RWPE1 (cell line): ENCODE data around the gene TM4SF18.
A peak's percentile ranks its signal among the peaks of the same experiment; 100 is the strongest.

Experiments
- CTCF ChIA-PET: fragments of 350-600 bp; sonication (Branson Sonifier 250); formaldehyde crosslinking; extraction: SDS; loops from one replicate; lab custom pipeline; 2021; lab: Yijun Ruan, JAX
- POLR2A ChIA-PET: fragments of 400-600 bp; formaldehyde crosslinking; extraction: SDS; loops from one replicate; lab custom pipeline; 2020; ENCODE audit warnings: antibody characterized with exemption; ENCODE audit not compliant: low non-redundant PET; lab: Yijun Ruan, JAX
- DNase-seq: peaks from one replicate; pipeline ENCODE4 v3.0.0; 2012; ENCODE audit warnings: low spot score
- H3K27ac ChIP-seq: fragments of 450-650 bp; 2 replicates; pipeline ENCODE4 v1.5.1; 2017
- CTCF ChIP-seq: fragments of 450-650 bp; conservative IDR thresholded peaks from 2 replicates; pipeline ENCODE4 v1.5.1; 2017; ENCODE audit warnings: low read depth, mild to moderate bottlenecking

The TM4SF18 gene

GRCh38 chr3:149373235-149374125 lies 40.0 kb upstream of the TM4SF18 start:
- no peak overlapping the region for H3K27ac ChIP-seq
- POLR2A ChIA-PET, result no interaction called here
- CTCF ChIA-PET, result interaction anchor here (0.6 to 1.7 kb wide), 4 partner anchors 21 to 116 kb away, joined by 3 to 6 read pairs (median 4); no protein-coding TSS in a partner anchor
- DNase-seq, result peak; percentile 63
- TF ChIP-seq CTCF, result no peak

DNA sequence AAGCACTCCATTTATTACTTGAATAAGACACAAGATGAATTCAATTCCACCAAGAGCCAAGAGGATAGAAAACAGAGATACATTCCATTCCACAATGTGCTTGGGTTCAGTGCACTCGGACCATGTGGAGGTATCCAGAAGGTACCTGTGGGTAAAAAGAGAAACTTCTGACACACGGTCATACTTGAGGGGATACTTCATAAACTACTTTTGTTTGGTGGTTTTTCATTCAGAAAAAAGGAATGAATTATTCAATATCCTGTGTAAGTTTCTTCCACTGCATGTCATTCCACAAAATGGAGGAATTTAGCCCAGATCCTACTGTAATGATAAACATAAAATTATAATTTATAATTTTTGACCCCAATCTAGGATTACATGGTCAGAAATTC lies 38.3 kb upstream of the TM4SF18 start:
- POLR2A ChIA-PET, result no interaction called here
- CTCF ChIA-PET, result interaction anchor here (0.6 to 0.7 kb wide), 3 partner anchors 9 to 395 kb away, joined by 3 to 6 read pairs (median 4); no protein-coding TSS in a partner anchor
- no peak for TF ChIP-seq CTCF
- DNase-seq, result no peak
- no peak overlapping the region for H3K27ac ChIP-seq

DNA sequence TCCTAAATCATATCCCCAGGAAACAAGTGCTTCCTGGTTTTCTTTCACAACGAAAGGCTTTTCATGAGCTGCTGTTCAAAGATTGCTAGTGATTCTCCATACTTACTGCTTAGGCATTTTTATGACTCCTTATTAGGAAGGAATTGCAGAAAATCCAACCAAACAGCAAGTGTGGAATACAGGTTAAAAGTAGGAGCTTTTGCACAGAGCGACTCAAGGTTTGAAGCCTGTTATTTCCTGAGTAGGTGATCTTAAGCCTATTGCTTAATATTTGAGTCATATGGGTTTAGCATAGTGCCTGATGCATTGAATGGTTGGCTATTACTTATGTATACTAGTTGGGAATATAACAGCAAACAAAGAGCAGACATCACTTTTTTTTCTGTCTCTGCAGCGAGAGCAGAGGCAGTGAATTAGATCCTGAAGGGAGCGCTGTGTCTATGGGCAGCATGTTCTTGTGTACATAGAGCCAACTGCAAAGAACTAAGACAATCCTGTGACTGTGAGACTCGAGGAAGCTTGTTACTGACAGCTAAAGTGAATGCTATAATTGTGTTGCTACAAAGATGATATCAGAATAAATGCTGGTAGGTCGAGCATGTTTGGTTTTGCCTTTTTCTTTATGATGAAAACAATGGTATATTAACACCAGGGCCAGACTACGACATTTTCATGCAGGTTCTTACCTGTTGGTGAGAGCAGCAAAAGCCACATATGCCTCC lies 37.7 kb upstream of the TM4SF18 start:
- CTCF ChIA-PET, result interaction anchor here (0.6 to 0.8 kb wide), 4 partner anchors 9 to 396 kb away, joined by 3 to 6 read pairs (median 4); partner anchors contain the start of gene WWTR1
- POLR2A ChIA-PET, result no interaction called here
- H3K27ac ChIP-seq, result no peak overlapping the region
- no peak for TF ChIP-seq CTCF
- peak; percentile 48 for DNase-seq

GRCh38 chr3:149369991-149370866 lies 36.8 kb upstream of the TM4SF18 start:
- no peak overlapping the region for H3K27ac ChIP-seq
- TF ChIP-seq CTCF, result no peak
- CTCF ChIA-PET, result interaction anchor here (0.6 to 0.8 kb wide), 2 partner anchors 198 to 287 kb away, joined by 3 read pairs; partner anchors contain the start of gene WWTR1
- POLR2A ChIA-PET, result no interaction called here
- DNase-seq, result no peak

DNA sequence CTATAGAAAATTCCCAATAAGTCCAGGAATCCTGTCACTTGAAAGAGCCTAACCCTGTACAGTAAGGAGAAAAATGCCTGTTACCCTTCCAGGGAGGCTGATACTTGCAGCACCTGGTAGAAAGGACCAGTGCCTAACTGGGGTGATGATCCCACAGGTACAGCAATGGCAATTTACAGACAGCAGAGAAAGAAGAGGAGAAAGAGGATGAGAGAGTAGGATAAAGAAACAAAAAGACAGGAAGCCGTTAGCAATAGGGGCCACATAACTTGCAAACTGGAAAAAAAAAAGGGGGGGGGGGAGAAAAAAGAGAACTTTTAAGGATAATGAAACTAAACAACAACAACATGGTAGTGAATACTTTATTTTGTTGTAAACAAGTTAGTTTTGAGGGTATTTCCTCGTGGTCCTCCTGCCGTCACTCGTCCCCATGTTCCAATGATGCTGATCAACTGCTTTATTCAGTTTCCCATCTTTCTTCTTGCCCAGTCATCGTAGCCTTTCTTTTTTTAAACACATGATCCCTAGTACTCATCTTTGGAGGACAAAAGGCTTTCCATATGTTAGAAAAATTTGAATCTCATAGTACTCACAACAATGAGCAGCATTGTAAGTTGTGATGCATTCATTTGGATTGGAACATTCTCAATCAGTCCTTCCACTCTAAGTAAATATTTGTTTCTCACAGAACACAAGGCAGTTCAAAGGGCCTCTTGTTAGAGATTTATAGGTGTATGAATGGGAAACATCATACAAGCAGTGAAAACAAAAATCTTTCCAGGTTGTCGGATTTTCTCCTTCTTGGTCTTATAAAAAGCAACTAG lies 35.5 kb upstream of the TM4SF18 start:
- ChIA-PET CTCF (no interaction called here), POLR2A (no interaction called here)
- no peak for DNase-seq
- H3K27ac ChIP-seq, result no peak overlapping the region
- no peak for TF ChIP-seq CTCF
